Panc1 (cell line): ENCODE data around the gene WDR1. TPM values are rescaled to one million over a fixed set of nuclear protein-coding genes. Genes with fewer than 3 reads are reported as not detected.

Experiments used
- ATAC-seq: fragments of 200-7000 bp; cut with Tn5 transposase; 2 replicates; pipeline ENCODE4 v1.9.1; 2020; ENCODE audit warnings: mild to moderate bottlenecking, moderate library complexity
- BruUV-seq: library from RNA; stranded (reverse); fragments of 400-500 nt; replicated peaks from 2 replicates; lab custom pipeline; 2021; lab: Mats Ljungman, UMichigan
- CTCF ChIA-PET: fragments of 300-600 bp; sonication (Branson Sonifier 250); formaldehyde crosslinking; loops from one replicate; lab custom pipeline; 2022; ENCODE audit warnings: antibody characterized with exemption; lab: Charles Lee
- POLR2A ChIA-PET: fragments of 300-600 bp; sonication (Branson Sonifier 250); formaldehyde crosslinking; loops from one replicate; lab custom pipeline; 2022; ENCODE audit warnings: antibody characterized with exemption; lab: Charles Lee
- DNase-seq: peaks from one replicate; pipeline ENCODE4 v3.0.0-alpha.2; 2010; ENCODE audit warnings: low read depth, low spot score
- H3K27ac ChIP-seq: 2 replicates; pipeline ENCODE4 v1.5.1; 2011; ENCODE audit warnings: mild to moderate bottlenecking, low read length, inconsistent platforms
- H3K27me3 ChIP-seq: fragments of 200-500 bp; sonication (Bioruptor generic); 2 replicates; pipeline ENCODE4 v1.6.0; 2014; ENCODE audit warnings: low read length, inconsistent platforms; ENCODE audit not compliant: control insufficient read depth, insufficient read depth
- H3K36me3 ChIP-seq: fragments of 200-500 bp; sonication (Bioruptor generic); 2 replicates; pipeline ENCODE4 v1.5.1; 2014; ENCODE audit warnings: inconsistent platforms, mild to moderate bottlenecking, low read length, moderate library complexity; ENCODE audit not compliant: control insufficient read depth, insufficient read depth
- H3K4me1 ChIP-seq: 2 replicates; pipeline ENCODE4 v1.5.1; 2011; ENCODE audit warnings: inconsistent platforms, mild to moderate bottlenecking, low read length, moderate library complexity; ENCODE audit not compliant: control insufficient read depth, insufficient read depth
- H3K4me3 ChIP-seq, 2 experiments: 2 replicates each; pipeline ENCODE4 v1.5.1; 2011 to 2012; ENCODE audit warnings: low read depth in 2 of 2, low read length in 2 of 2, mild to moderate bottlenecking in 2 of 2, inconsistent platforms in 1 of 2, moderate library complexity in 1 of 2
- H3K9me3 ChIP-seq: fragments of 200-500 bp; sonication (Bioruptor generic); 2 replicates; pipeline ENCODE4 v1.5.1; 2014; ENCODE audit warnings: low read depth, mild to moderate bottlenecking, inconsistent platforms, low read length, moderate library complexity; ENCODE audit not compliant: control insufficient read depth, insufficient read depth
- CTCF ChIP-seq: fragments of 450-650 bp; IDR thresholded peaks from 2 replicates; pipeline ENCODE4 v1.5.1; 2017; ENCODE audit warnings: mild to moderate bottlenecking
- POLR2AphosphoS5 ChIP-seq: IDR thresholded peaks from 2 replicates; pipeline ENCODE4 v1.6.1; 2012; ENCODE audit warnings: mild to moderate bottlenecking, low read depth, low read length, moderate library complexity
- REST ChIP-seq, 2 experiments: IDR thresholded peaks; 2 replicates each; pipeline ENCODE4 v1.6.1; 2011 to 2012; ENCODE audit warnings: low read depth in 2 of 2, control low read depth in 1 of 2, low read length in 1 of 2, mild to moderate bottlenecking in 1 of 2, moderate library complexity in 1 of 2; ENCODE audit not compliant: insufficient read depth in 1 of 2
- SIN3A ChIP-seq: IDR thresholded peaks from 2 replicates; pipeline ENCODE4 v1.6.1; 2012; ENCODE audit warnings: low read depth, mild to moderate bottlenecking, low read length, moderate library complexity, borderline replicate concordance; ENCODE audit not compliant: insufficient read depth
- TCF7L2 ChIP-seq: IDR thresholded peaks from 2 replicates; pipeline ENCODE4 v1.6.1; 2011; ENCODE audit warnings: mild to moderate bottlenecking, low read depth, low read length, inconsistent platforms
- in situ Hi-C: cut with HindIII; loops from 2 replicates; pipeline ENCODE4 v1.10.0; 2016; ENCODE audit warnings: low sequenced_read_pairs, low pct_unique_long_range_greater_than_20kb
- intact Hi-C: fragments of 100-400 bp; cut with micrococcal nuclease; formaldehyde crosslinking; loops from one replicate; pipeline ENCODE4 v1.10.0; 2022; ENCODE audit not compliant: unreplicated experiment
- total RNA-seq: library from RNA; stranded (reverse); gene quantifications from one replicate; pipeline ENCODE4 v1.2.1, GENCODE V29; 2021; ENCODE audit not compliant: unreplicated experiment

WDR1 gene
- total RNA-seq, 1 experiment from 2014 or later = 260 TPM

DNA sequence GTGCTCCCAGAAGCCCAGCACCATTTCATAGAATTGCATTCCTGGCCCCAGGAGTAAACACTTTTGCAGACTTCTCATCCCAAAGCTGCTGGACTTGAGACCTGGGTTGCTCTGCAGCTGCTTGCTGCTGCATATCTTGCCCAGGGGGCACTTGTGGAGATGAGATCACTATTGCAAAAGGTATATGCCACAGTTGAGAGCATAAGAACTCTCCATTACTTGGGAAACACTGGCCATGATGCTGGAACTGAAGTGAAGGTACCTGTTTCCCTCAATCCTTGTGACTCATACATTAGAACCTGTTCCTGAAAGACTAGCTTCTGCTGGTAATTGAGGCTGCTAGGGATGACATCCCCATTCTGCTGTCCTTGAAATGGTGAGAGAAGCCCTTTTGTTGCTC lies 43.1 kb upstream of the WDR1 start:
- ChIA-PET POLR2A (no interaction called here), CTCF (no interaction called here)
- no peak for TF ChIP-seq POLR2AphosphoS5
- TF ChIP-seq TCF7L2 = no peak
- TF ChIP-seq REST (IDR thresholded peaks at IDR 0.05; ENCODE audit: insufficient read depth in 1 of 2, low read depth in 2 of 2, low read length in 1 of 2) = no peak
- TF ChIP-seq SIN3A = no peak
- TF ChIP-seq CTCF = no peak
- H3K36me3 ChIP-seq = no peaks in the 10 kb centered on the region
- no peak overlapping the region for H3K4me3 ChIP-seq
- no peaks in the 10 kb centered on the region for H3K9me3 ChIP-seq
- intact Hi-C loops = loop anchor here (2.0 to 10.0 kb wide), 2 partner anchors 245 to 389 kb away; no protein-coding TSS in a partner anchor
- H3K4me1 ChIP-seq = no peaks in the 10 kb centered on the region
- no TSS peak for BruUV-seq
- no peaks in the 10 kb centered on the region; the same call in 1 of the 2 replicates for H3K27me3 ChIP-seq
- DNase-seq = no peak
- H3K27ac ChIP-seq = no peak overlapping the region
- ATAC-seq = no peak
- in situ Hi-C loops = no loop called here

DNA sequence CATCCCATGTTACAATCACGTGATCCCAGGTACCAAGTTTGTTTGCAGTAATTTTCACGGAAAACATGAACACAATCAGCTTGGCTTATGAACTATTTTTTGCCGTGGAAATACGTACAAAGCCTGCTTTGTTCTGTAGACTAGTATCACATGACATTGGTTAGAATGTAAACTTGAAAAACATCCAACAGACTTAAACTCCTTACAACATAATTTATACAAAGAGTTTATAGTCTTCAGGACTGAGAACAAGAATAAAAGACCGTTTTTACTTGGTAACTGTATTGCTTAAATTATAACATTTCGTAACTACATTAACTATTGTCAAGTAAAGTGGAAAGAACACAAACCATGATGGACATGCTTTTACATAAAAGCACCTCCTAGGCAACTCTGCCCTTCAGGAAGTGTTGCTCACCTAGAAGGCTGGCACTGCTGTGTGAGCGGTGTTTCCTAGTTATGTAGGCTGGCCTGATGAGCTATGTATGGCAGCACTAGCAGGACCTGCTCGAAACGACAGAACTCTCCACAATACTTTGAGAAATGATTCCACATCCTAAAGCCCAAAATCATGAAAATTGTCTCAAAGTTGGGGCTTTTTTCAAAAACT lies 41.8 kb upstream of the WDR1 start:
- no peaks in the 10 kb centered on the region for H3K4me1 ChIP-seq
- no peaks in the 10 kb centered on the region for H3K36me3 ChIP-seq
- ChIA-PET POLR2A (interaction anchor here (0.6 kb wide), 1 partner anchor 318 kb away, joined by 7 read pairs; no protein-coding TSS in a partner anchor), CTCF (no interaction called here)
- intact Hi-C loops (loop anchor here (10.0 kb wide), 1 partner anchor 246 kb away; no protein-coding TSS in a partner anchor), in situ Hi-C loops (no loop called here)
- ATAC-seq (no peak), DNase-seq (no peak)
- BruUV-seq = no TSS peak
- no peak overlapping the region for H3K27ac ChIP-seq
- no peaks in the 10 kb centered on the region for H3K9me3 ChIP-seq
- no peaks in the 10 kb centered on the region; the same call in none of the 2 replicates for H3K27me3 ChIP-seq
- TF ChIP-seq REST (IDR thresholded peaks at IDR 0.05; ENCODE audit: insufficient read depth in 1 of 2, low read depth in 2 of 2, low read length in 1 of 2) (no peak), SIN3A (no peak), CTCF (no peak), POLR2AphosphoS5 (no peak), TCF7L2 (no peak)
- H3K4me3 ChIP-seq = no peak overlapping the region
